Endometrial microvascular endothelial cells (primary cell): Measurements from ENCODE around the gene ANKRA2. TPM values are rescaled to one million over a fixed set of nuclear protein-coding genes. Genes with fewer than 3 reads are reported as not detected.

Experiments
- in situ Hi-C: cut with HindIII; loops from 2 replicates; pipeline ENCODE4 v1.10.0; 2017; ENCODE audit warnings: low sequenced_read_pairs, low pct_unique_long_range_greater_than_20kb; ENCODE audit errors: inconsistent ontology term
- total RNA-seq: library from RNA; depleted of rRNA; stranded (reverse); fragments of >200 nt; gene quantifications from one replicate; pipeline ENCODE4 v1.2.3, GENCODE V29; 2015; ENCODE audit errors: inconsistent ontology term

The ANKRA2 gene
- total RNA-seq, result 12.0 TPM

DNA sequence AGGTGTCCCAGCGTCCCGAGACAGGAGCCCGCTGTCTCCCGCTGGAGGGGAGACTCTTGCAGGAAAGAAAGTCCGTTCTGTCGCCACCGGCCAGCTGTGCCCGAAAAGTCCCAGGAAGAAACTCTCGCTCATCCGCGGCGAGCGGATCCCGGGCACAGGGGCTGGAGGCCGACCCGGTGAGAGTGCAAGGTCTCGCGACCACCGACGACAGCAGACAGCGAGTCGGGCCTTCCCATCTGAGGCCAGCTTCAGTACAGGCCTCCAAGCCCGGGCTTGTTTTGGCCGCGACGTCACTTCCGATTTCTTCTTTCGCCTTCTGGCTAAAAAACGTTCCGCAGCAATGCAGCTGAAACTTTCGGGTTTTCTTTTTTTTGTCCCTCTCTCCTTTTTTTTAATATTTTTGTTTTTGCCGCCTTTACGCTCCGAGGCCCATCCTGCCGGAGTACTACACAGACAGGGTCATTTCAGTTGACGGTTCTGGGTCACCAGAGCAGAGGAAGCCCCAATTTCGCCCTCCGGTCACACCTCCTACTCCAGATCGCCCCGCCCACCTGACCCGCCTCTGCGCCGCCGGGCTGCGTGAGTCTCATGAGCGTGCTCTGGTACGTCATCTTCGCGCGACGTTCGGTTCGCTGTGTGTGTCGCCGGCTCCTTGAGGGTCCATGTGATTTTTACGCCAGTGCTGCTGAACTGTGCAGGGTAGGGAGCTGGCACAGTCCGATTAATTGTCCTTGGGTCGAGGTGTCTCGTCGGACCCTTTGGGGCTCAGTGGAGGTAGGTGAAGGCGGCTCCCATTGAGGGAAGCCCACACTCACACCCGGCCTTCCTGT lies at the start of gene ANKRA2, which contains the start of gene UTP15:
TSS of gene ANKRA2 (minus strand) at position 501 of the 830 bp plus-strand sequence. CDS start 2,758 bp downstream, outside the sequence.
TSS of gene UTP15 (plus strand) at position 605 of the 830 bp plus-strand sequence. CDS start 1,602 bp downstream, outside the sequence.
- in situ Hi-C loops, result no loop called here

DNA sequence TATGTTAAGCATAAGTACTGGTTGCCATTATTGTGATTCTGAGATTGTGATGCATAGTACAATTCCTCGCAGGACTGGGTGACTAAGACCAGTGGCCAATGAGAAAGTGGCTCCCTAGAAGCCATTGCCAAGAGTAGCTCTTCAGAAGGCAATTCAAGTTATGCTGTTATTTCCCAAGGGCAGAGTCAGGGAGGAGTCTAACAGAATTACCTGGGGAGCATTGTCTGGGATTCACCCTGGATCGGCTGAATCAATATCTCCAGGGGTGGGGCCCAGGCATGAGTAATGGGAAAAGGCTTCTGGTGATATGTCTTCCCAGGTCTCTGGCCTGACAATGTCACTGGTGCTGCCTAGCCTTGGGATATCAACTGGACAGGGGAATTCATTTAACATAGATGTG lies 49.6 kb upstream of the ANKRA2 start:
- in situ Hi-C loops, result no loop called here

- in situ Hi-C loops, result no loop called here
Observed at GRCh38 chr5:73612799-73613198, 47.4 kb upstream of the ANKRA2 start.

DNA sequence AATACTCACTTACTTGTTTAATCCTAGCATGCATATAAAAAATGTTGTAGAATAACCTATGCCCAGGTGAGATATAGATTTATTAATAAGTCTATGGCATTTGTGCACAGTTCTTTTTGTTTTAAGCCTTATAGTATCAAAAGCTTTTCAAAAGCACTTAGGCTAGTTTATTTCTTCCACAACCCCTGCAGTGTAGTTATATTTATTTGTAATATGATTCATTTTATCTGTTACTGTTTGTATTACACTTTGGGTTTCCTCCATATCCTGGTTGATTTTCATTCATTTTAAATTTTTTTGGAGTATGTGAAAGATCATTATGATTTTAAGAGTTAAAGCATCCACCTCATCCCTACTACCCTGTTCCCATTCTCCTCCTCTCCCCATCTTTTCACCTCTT lies 41.8 kb upstream of the ANKRA2 start:
- in situ Hi-C loops, result no loop called here

DNA sequence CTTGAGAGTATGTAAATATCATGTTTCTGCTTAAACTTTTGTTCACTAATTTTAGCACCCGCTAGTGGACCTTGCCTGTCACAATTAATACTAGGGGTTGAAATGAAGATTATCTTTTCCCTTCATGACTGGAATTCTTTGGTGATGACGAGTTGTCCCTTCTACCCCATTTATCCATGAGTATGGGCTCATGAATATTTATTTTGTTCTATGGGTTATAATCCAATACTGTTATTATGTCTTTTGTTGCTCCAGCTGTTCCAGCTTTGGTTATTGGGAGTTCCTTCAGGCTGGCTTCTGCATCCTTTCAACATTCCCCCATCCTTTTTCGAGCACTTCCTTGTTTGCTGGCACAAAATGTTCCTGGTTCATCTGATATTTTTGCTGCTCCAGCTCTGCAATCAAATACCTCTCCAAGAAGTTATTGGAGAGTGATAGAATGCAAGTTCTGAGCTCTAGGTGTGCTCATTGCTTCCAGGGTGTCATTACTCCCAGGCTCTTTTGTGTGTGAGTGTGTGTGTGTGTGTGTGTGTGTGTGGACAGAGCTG lies 40.8 kb upstream of the ANKRA2 start:
- in situ Hi-C loops, result no loop called here

DNA sequence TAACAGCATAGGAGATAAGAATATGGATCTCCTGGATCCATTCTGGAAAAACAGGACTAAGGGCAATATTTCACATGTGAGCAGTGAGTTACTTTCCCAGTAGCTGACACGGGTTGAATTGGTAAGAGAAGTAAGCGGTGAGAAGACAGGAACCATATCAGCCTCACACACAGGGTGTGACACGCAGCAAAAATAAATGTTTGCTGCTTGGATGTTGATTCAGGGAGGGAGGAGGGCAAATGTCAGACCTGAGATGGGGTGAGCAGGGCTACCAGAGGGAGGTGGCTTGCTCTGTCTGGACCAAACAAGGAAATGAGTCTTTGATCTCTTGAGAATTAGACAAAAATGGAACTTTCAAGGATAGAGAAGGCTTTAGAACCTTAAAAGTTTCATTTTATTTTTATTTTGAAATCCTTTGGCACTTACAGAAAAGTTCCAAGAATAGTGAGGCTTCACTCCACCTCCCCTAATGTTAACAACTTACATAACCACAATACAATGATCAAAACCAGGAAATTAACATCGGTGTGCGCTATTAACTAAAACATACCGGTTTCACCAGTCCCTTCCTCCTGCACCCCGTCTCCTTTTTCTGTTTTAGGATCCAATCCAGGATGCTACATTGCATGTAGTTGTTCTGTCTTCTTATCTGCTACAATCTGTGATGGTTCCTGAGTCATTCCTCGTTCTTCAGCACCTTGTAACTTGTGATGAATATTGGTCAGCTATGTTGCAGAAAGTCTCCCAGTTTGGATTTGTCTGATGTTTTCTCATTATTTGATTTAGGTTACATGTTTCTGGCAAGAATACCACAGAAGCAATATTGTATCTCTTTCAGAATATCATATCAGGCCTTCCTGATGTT lies 40.0 kb upstream of the ANKRA2 start:
- in situ Hi-C loops, result no loop called here

DNA sequence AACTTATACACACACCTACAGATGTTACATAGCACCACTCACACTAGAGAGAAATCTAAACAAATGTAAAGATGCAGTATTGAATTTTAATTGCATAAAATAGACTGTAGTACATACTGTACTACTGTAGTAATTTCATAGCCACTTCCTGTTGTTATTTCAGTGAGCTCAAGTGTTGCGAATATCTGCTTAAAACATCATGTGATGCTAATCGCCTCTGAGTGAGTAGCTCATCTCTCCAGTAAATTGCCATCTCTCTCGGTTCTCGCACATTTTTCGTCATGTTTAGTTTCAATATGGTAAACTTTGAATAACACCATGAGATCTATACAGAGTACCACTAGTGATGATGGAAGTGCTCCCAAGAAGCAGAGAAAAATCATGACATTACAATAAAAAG lies 38.6 kb upstream of the ANKRA2 start:
- in situ Hi-C loops, result no loop called here

- in situ Hi-C loops, result no loop called here
Observed at GRCh38 chr5:73599380-73599779, 33.9 kb upstream of the ANKRA2 start.

DNA sequence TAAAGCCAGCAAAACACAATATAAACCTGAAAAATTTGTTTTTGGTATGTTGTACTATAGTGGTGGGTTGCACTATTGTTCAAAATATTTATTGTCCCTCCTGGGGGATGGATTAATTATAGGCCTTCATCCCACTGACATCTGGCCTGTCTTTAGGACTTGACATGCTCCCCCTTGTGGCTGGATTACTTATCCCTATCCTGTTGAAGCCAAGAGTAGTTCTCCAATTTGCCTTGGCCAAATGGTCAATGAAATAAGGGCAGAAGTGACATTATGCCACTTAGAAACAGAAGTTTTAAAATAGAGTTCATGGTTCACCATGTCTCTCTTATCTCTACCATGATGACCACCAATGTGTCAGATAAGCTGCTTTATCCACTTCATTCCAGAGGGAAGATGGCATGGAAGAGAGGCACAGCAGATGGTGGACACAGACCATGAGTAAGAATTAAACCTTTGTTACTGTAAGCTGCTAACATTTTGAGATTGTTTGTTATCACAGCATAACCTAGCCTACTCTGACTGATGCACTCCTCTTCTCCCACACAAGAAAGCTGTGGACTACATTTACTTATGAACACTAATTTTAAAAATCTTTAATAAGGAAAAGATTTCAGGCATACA lies 31.4 kb upstream of the ANKRA2 start:
- in situ Hi-C loops, result no loop called here

- in situ Hi-C loops, result no loop called here
Observed at GRCh38 chr5:73592551-73592950, 27.1 kb upstream of the ANKRA2 start.

DNA sequence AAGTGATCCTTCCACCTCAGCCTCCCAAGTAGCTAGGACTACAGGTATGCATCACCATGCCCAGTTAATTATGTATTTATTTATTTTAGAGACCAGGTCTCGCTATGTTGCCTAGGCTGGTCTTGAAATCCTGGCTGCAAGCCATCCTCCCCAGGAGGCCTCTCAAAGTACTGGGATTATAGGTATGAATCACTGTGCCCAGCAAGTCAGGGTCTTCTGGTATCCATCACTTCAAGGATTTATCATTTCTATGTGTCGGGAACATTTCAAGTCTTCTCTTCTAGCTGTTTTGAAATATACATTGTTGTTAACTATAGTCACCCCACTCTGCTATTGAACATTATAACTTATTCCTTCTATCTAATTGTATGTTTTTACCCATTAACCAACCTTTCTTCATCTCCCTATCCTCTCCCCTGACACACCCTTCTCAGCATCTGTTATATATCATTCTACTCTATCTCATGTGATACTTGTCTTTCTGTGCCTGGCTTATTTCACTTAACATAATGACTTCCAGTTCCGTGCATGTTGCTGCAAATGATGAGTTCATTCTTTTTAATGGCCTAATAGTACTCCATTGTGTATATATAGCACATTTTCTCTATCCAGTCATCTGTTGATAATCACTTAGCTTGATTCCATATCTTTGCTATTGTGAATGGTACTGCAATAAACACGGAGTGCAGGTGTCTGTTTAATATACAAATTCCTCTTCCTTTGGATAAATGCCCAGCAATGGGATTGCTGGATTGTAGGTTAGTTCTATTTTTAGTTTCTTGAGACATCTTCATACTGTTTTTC lies 26.5 kb upstream of the ANKRA2 start:
- in situ Hi-C loops, result no loop called here

- in situ Hi-C loops, result no loop called here
Observed at GRCh38 chr5:73591102-73591695, 25.8 kb upstream of the ANKRA2 start.

- in situ Hi-C loops, result no loop called here
Observed at GRCh38 chr5:73587923-73588322, 22.5 kb upstream of the ANKRA2 start.

DNA sequence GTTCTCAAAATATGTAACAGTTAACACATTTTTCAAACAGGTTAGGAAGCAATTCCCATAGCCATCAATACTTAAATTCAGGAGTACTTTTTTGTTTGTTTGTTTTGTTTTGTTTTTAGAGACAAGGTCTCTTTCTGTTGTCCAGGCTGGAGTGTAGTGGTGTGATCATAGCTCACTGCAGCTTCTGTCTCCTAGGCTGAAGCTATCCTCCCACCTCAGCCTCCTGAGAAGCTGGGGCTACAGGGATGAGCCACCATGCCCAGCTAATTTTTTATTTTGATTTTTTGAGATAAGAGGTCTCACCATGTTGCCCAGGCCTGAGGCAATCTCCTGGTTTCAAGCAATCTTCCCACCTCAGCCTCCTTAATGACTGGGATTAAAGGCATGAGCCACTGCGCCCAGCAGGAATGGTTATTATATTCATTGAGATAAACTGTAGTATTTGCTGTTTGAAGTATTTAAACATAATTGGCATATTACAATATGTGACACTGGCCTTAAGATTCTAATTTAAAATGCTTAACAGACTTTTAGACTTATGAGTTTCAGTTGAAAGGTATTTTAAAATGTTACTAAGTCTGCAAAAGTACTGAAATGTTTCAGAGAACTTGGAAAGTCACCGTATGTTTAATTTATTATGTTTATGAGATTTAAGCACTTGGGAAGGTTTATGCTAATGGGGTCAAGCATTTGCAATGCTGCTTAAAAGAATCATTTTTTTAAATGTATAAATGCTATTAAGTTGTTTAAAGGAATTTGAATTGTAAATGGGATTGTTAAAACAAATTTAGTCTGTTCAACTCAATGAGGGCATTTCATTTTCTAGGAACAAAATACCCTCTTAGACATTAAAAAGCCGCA lies 17.1 kb upstream of the ANKRA2 start:
- in situ Hi-C loops, result no loop called here

DNA sequence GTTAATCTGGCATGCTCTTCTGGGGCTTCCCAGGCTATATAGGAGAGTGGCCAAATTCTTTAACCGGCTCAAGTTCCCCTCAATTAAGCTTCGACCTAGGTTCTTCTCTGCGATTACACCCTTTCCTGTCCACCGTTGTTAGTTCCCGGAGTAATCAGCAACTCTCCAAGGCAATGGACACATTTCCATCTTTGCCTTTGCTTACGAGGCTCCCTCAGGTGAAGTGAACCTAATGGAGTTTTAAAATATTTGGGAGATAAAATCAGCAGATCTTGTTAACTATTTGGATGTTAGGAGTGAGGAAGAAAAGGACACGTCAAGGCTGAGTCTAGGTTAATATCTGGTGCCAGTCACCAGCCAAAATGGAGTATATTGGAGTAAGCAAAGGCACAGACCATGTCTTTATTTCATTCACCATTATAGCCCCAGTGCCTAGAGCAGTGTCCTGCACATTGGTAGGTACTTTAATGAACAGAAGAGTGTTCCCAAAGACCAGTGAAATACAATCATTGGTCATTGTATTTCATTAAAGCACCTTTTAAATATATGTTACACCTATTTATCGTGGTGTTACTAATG lies 619 bp upstream of the ANKRA2 start:
- in situ Hi-C loops, result no loop called here

GRCh38 chr5:73564675-73565074 lies 764 bp downstream of the ANKRA2 start:
- in situ Hi-C loops, result no loop called here

DNA sequence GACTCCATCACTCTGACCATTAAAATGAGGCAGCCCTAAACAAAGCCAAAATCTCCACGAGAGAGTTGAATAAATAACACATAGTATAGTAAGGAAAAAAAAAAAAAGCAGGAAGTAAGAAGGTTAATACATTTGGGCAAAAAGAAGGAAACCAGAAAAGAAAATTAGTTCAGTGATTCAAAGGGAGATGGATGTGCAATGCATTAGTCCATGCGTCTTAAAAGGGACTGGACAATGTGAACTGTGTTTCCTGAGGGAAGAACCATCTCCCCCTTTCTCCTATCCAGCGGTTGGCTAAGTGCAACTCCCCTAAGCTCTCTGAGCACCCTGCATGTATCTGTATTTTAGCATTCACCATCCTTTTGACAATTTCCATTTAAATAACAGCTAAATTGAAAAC lies 1.4 kb downstream of the ANKRA2 start:
- in situ Hi-C loops, result no loop called here
